Loucy (cell line): ENCODE results near the gene GPX7.

ENCODE experiments used
- EZH2phosphoT487 ChIP-seq: fragments of 200-600 bp; IDR thresholded peaks from 2 replicates; pipeline ENCODE4 v1.6.1; 2018; ENCODE audit warnings: antibody characterized with exemption, mild to moderate bottlenecking, moderate library complexity, borderline replicate concordance
- TF ChIP-seq, protein P1 (sequence below): fragments of 200-600 bp; sonication (generic); conservative IDR thresholded peaks from 2 replicates; pipeline ENCODE4 v1.5.1; 2014; ENCODE audit warnings: mild to moderate bottlenecking, antibody characterized with exemption, low read length

DNA sequence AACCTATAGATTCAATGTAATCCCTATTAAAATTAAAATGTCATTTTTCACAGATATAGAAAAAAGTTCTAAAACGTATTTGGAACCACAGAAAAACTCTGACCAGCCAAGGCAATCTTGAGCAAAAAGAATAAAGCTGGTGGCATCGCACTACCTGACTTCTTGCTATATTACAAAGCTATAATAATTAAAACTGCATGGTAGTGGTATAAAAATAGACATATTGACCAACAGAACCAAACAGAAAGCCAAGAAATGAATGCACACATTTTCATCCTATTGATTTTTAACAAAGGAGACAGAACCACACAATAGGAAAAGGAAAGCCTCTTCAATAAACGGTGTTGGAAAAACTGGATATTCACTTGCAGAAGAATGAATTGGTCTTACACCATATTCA, 21.6 kb downstream of the GPX7 start:
- TF ChIP-seq, protein P1, sequence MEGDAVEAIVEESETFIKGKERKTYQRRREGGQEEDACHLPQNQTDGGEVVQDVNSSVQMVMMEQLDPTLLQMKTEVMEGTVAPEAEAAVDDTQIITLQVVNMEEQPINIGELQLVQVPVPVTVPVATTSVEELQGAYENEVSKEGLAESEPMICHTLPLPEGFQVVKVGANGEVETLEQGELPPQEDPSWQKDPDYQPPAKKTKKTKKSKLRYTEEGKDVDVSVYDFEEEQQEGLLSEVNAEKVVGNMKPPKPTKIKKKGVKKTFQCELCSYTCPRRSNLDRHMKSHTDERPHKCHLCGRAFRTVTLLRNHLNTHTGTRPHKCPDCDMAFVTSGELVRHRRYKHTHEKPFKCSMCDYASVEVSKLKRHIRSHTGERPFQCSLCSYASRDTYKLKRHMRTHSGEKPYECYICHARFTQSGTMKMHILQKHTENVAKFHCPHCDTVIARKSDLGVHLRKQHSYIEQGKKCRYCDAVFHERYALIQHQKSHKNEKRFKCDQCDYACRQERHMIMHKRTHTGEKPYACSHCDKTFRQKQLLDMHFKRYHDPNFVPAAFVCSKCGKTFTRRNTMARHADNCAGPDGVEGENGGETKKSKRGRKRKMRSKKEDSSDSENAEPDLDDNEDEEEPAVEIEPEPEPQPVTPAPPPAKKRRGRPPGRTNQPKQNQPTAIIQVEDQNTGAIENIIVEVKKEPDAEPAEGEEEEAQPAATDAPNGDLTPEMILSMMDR = no peak
- no peak for TF ChIP-seq EZH2phosphoT487
